Activated T-cell treated with anti-CD3 and anti-CD28 coated beads, Interleukin-2, amount 50 U/mL, for 4 hours (primary cell): ENCODE measurements around the gene PRDM1. TPM values are rescaled to one million over a fixed set of nuclear protein-coding genes. Genes with fewer than 3 reads are reported as not detected.

Source experiments
- ATAC-seq, 2 donors: fragments of 200-7000 bp; cut with Tn5 transposase; one replicate each; pipeline ENCODE4 v1.10.0; 2021
- DNase-seq: peaks from one replicate; pipeline ENCODE4 v3.0.0-alpha.2; 2020
- H3K27me3 Mint-ChIP-seq: one replicate; pipeline ENCODE4 v1.8.0; 2021; ENCODE audit warnings: low read depth, mixed read lengths
- H3K36me3 Mint-ChIP-seq: one replicate; pipeline ENCODE4 v1.8.0; 2022; ENCODE audit warnings: mixed read lengths; ENCODE audit not compliant: insufficient read depth
- H3K4me1 Mint-ChIP-seq: one replicate; pipeline ENCODE4 v1.8.0; 2021; ENCODE audit warnings: low read depth, mixed read lengths
- H3K4me3 Mint-ChIP-seq: one replicate; pipeline ENCODE4 v1.8.0; 2021; ENCODE audit warnings: mild to moderate bottlenecking, moderate library complexity, mixed read lengths
- H3K9me3 Mint-ChIP-seq: one replicate; pipeline ENCODE4 v1.8.0; 2021; ENCODE audit warnings: mixed read lengths
- total RNA-seq, 3 donors: library from RNA; stranded (reverse); gene quantifications; one replicate each; pipeline ENCODE4 v1.2.1, GENCODE V29; 2021

The PRDM1 gene
- total RNA-seq, 3 donors from 2014 or later, result 43.7 to 96.9 (median 86.0) TPM

DNA sequence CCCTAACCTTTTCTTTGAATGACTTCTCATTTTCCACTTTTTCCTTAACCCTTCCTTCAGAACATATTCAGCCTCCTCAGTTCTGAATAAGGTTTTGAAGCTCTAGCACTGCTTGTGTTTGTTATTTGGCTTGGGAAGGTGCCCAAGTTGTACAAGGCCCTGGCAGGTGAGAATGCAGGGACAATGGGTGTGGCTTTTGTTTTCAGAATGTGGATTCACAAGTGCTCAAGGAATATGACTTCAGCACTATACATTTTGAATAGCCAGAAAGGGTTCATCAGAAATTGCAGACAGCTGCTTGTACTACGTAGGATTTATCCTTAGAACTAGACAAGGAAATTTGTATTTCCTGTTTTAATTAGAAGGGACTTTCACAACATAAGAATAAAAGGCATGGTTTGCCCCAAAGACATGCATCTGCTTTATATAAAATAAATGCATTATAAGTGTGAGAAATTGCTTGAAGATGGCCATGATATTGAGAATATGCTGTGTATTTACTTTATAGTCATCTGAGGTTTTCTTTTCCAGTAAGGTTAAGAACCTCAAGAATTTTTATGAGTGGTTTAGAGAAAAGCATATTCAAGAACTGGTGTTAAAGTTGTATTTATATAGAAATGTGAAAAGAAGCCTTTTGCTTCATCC, 29.3 kb upstream of the PRDM1 start:
- H3K9me3 Mint-ChIP-seq, result no peaks in the 10 kb centered on the region
- ATAC-seq, result no peak
- peak overlapping the region; percentile 51 for H3K4me3 Mint-ChIP-seq
- H3K27me3 Mint-ChIP-seq, result no peaks in the 10 kb centered on the region
- no peak for DNase-seq
- H3K4me1 Mint-ChIP-seq, result peaks cover 24% of the 10 kb centered on the region
- H3K36me3 Mint-ChIP-seq, result no peaks in the 10 kb centered on the region

DNA sequence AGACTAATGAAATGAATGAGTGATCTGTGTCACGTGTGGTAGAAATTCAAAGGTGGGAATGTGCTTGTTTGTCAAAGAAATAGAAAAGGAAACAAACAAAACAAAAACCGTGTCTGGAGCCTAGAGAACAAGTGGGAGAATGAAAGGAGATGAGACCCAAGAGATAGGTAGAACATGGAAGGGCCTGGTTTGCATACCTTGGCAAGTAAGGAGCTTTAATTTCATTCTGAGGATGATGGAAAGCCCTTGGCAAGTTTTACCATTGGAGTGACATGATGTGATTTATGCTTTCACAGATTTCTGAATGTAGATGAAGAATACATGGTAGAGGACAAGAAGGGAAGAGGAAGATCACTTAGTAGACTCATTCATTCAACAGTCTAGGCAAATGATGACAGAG, 26.8 kb upstream of the PRDM1 start:
- no peaks in the 10 kb centered on the region for H3K27me3 Mint-ChIP-seq
- no peaks in the 10 kb centered on the region for H3K9me3 Mint-ChIP-seq
- H3K36me3 Mint-ChIP-seq, result no peaks in the 10 kb centered on the region
- DNase-seq (no peak), ATAC-seq (no peak)
- no peak overlapping the region for H3K4me3 Mint-ChIP-seq
- H3K4me1 Mint-ChIP-seq, result peaks cover 24% of the 10 kb centered on the region

DNA sequence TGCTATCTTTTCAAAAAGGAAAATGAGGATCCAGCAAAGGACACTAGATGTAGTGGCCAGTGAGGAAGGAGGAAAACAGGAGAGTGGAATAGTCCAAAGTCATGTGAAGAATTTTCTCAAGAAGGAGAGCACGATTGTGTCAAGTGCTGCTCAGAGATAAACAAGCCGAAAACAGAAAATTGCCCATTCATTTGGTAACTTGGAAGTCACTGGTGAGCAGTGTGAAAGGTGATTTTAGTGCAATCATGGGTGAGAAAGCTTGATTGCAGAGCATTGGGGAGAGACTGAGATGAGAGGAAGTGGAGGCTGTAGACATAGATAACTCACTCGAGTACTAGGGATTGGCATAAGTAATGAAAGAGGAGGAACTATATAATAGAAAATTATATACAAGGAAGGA, 26.0 kb upstream of the PRDM1 start:
- H3K27me3 Mint-ChIP-seq, result no peaks in the 10 kb centered on the region
- ATAC-seq (no peak), DNase-seq (no peak)
- no peaks in the 10 kb centered on the region for H3K9me3 Mint-ChIP-seq
- H3K4me3 Mint-ChIP-seq, result no peak overlapping the region
- no peaks in the 10 kb centered on the region for H3K36me3 Mint-ChIP-seq
- peaks cover 23% of the 10 kb centered on the region for H3K4me1 Mint-ChIP-seq

DNA sequence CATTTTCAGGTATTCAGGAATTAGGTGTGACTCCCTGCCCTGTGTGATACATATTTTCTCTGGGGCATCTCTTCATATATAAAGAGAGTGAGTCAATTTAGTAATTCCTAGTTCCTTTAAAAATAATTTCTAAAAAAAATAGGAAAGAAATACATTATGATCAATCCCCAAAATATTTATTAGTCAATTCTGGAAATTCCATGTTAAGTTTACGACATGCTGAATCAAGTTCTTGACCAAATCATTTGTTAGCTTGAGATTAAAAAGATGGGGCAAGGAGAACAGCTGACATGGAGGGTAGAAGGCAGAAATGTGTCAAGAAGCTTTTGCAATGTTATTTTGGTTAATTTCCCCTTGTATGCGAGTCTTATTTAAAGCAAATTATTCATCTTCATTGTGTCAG, 22.7 kb upstream of the PRDM1 start:
- no peak for DNase-seq
- Mint-ChIP-seq H3K4me1 (no peaks in the 10 kb centered on the region), H3K4me3 (no peak overlapping the region), H3K36me3 (no peaks in the 10 kb centered on the region), H3K27me3 (no peaks in the 10 kb centered on the region), H3K9me3 (no peaks in the 10 kb centered on the region)
- no peak for ATAC-seq

DNA sequence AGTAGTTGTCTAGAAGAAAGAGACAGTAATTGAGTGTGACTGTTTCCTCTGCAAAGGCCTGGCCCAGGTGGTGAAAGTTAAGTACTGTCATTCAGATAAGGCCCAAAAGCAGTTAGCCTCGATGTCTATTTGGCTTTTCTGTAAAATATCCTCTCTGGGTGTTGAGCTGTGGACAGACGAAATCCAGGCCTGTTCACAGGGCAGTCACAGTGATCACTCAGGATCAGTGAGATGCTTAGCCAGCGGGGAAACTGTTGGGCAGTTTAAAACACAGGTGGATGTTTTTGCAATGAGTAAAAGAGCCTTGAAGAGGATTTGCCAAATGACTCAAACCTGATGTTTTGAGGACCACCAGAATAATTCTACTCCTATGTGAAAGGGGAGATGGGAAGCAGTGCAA, 22.0 kb upstream of the PRDM1 start:
- Mint-ChIP-seq H3K9me3 (no peaks in the 10 kb centered on the region), H3K36me3 (no peaks in the 10 kb centered on the region), H3K27me3 (no peaks in the 10 kb centered on the region), H3K4me1 (no peaks in the 10 kb centered on the region), H3K4me3 (no peak overlapping the region)
- no peak for ATAC-seq
- DNase-seq, result no peak

DNA sequence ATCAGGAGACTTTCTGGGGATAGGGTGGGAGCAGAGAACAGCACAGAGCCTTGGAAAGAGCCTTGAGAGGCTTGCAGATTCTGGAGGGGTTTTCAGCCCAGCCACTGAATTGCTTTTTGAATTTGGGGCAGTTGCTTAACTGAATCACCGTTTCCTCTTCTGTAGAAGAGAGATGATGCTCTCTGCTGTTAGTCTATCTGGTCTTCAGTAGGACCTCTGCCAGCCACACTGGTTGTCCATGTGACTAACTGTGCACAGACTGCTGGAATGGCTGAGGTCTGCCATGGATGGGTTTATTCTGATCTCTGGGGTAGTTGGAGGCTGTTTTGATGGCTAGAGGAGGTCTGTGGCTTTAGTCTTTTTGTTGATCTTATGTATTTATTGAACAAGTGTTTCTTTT, 21.4 kb upstream of the PRDM1 start:
- H3K27me3 Mint-ChIP-seq, result no peaks in the 10 kb centered on the region
- H3K36me3 Mint-ChIP-seq, result no peaks in the 10 kb centered on the region
- H3K4me1 Mint-ChIP-seq, result no peaks in the 10 kb centered on the region
- no peak overlapping the region for H3K4me3 Mint-ChIP-seq
- no peaks in the 10 kb centered on the region for H3K9me3 Mint-ChIP-seq
- DNase-seq, result no peak
- no peak for ATAC-seq

DNA sequence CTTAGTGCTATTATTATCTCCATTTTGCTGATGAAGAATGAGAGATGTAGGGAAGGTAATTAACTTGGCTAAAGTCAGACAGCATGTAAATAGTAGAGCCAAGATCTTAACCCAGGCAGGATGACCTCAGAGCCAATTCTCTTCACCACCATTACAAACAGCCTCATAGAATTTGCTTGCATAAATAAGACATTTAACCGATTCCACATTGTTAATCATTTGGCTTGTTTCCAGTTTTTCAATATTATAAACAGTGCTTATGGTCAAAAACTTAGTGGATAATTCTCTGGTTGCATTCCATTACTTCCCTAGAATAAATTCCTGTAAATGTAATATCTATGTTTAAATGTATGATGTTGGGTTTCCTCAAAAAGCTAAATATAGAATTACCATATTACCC, 19.1 kb upstream of the PRDM1 start:
- ATAC-seq, result no peak
- DNase-seq, result no peak
- Mint-ChIP-seq H3K36me3 (no peaks in the 10 kb centered on the region), H3K4me1 (no peaks in the 10 kb centered on the region), H3K27me3 (no peaks in the 10 kb centered on the region), H3K9me3 (no peaks in the 10 kb centered on the region), H3K4me3 (no peak overlapping the region)

DNA sequence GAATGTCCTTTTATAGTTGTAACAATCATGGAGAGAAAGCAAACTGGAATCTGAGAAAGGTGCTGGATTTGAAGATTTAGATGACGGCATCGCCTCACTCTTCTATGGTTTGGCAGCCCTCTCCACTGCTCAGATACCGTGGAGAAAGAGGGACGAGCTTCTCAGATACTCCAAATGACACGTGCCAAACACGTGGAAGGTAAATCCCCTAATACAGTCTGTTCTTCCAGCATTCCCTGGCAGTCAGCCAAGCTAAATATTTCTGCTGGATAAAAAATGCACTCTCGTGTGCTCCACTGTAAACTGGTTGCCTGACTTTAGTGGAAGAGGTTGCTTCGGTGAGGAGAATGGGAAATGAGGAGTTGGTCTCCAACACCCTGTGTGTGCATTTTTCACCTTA, 16.7 kb upstream of the PRDM1 start:
- Mint-ChIP-seq H3K27me3 (no peaks in the 10 kb centered on the region), H3K4me1 (no peaks in the 10 kb centered on the region), H3K36me3 (no peaks in the 10 kb centered on the region), H3K4me3 (no peak overlapping the region), H3K9me3 (no peaks in the 10 kb centered on the region)
- ATAC-seq (no peak), DNase-seq (no peak)

DNA sequence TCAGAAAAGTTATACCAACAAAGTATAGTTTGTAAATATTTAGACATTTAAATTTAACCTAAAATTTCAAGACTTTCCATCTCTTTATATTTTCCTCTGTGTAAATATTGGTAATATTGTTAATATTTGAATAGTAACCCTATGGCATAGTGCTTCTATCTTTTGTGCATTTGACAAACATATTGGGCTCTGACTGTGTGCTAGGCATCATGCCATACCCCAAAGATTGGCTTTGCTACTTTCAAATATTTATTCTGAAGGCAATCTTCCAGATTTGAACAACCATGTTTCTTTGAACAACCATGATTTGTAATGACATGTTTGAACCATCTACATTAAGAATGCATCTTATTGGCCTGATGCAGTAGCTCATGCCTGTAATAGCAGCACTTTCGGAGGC, 15.5 kb upstream of the PRDM1 start:
- no peaks in the 10 kb centered on the region for H3K9me3 Mint-ChIP-seq
- H3K36me3 Mint-ChIP-seq, result no peaks in the 10 kb centered on the region
- ATAC-seq (no peak), DNase-seq (no peak)
- no peaks in the 10 kb centered on the region for H3K27me3 Mint-ChIP-seq
- H3K4me3 Mint-ChIP-seq, result no peak overlapping the region
- no peaks in the 10 kb centered on the region for H3K4me1 Mint-ChIP-seq

DNA sequence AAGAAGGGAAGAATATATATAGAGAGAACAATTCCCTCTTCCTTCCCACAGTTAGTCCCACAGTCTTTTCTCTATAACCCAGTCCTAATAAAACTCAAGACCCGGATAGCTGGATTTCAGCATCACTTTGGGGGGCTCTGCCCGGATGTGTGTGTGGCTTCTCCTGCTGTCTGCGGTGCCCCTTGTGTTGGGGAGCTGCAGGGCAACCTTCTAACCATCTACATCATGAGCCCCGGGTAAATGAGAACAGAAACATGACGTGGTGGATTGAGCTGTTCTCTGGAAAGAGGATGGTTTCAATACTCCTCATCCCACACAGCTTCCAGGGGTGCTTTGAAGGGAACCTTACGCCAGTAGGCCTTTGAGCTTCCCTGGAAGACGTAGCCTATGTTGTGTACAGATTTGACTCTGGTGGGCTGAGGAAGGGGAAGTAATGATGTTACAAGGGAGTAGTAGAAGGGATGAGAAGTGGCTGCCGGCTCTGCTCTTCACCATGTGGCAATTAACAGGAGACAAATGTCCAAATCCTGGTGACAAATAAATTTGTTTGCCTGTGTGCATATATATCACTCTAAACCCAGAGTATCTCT, 13.5 kb upstream of the PRDM1 start:
- Mint-ChIP-seq H3K4me1 (no peaks in the 10 kb centered on the region), H3K27me3 (no peaks in the 10 kb centered on the region), H3K9me3 (no peaks in the 10 kb centered on the region), H3K4me3 (no peak overlapping the region), H3K36me3 (no peaks in the 10 kb centered on the region)
- ATAC-seq (no peak), DNase-seq (no peak)

DNA sequence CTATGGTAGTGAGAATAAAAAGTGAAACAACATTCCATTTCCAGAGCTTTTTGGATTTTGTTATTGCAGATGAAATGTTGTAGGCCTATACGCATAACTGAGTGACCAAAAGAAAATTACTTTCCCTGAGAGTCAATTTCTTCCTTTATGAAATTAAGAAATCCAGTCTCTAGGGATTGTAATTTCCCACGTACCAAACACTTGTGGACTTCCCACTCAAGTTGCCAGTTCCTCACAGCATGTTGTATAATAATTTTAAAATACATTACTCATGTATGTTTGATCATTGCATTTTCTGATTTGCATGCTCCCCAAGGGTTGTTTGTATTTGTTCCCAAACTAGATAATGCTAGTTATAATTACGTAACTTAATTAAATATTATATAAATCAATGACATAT, 12.0 kb upstream of the PRDM1 start:
- H3K27me3 Mint-ChIP-seq, result no peaks in the 10 kb centered on the region
- DNase-seq (no peak), ATAC-seq (no peak)
- H3K4me3 Mint-ChIP-seq, result no peak overlapping the region
- no peaks in the 10 kb centered on the region for H3K4me1 Mint-ChIP-seq
- H3K36me3 Mint-ChIP-seq, result no peaks in the 10 kb centered on the region
- H3K9me3 Mint-ChIP-seq, result no peaks in the 10 kb centered on the region

DNA sequence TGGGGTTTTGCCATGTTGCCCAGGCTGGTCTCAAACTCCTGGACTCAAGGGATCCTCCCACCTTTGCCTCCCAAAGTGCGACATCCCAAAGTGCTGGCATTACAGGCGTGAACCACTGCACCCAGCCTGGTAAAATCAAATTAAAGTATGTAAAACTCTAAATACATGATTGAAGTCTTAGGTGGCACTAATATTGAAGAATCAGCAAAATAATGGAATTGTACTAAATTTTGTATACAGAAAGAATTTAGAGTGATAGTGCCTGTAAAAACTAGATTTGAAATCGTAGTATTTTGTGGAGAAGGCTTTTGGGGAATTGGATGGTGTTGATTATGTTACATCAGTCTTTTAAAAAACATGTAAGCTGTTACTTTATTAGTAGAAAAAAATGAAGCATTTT, 10.0 kb upstream of the PRDM1 start:
- no peaks in the 10 kb centered on the region for H3K36me3 Mint-ChIP-seq
- DNase-seq, result no peak
- no peaks in the 10 kb centered on the region for H3K4me1 Mint-ChIP-seq
- H3K4me3 Mint-ChIP-seq, result no peak overlapping the region
- no peaks in the 10 kb centered on the region for H3K9me3 Mint-ChIP-seq
- no peak for ATAC-seq
- no peaks in the 10 kb centered on the region for H3K27me3 Mint-ChIP-seq

DNA sequence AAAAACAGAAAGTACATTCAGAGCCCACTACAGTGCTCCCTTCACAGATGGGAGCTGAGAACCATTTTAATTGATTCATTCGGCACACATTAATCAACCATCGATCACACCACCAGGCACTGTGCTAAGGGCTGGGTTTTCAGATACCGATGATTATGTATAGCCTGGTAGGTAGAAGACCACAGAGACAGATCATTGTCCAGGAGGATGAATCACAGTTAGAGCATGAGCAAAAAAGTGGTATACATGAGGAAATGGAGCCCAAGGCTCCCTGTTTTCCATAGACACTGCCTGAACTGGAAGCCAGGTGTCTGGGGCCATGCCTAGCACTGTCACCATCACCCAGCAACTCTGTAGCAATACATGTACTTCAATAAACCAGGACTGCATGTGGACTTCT, 9.0 kb upstream of the PRDM1 start:
- DNase-seq (no peak), ATAC-seq (no peak)
- Mint-ChIP-seq H3K36me3 (no peaks in the 10 kb centered on the region), H3K9me3 (no peaks in the 10 kb centered on the region), H3K4me3 (no peak overlapping the region), H3K27me3 (no peaks in the 10 kb centered on the region), H3K4me1 (peaks cover 5% of the 10 kb centered on the region)

DNA sequence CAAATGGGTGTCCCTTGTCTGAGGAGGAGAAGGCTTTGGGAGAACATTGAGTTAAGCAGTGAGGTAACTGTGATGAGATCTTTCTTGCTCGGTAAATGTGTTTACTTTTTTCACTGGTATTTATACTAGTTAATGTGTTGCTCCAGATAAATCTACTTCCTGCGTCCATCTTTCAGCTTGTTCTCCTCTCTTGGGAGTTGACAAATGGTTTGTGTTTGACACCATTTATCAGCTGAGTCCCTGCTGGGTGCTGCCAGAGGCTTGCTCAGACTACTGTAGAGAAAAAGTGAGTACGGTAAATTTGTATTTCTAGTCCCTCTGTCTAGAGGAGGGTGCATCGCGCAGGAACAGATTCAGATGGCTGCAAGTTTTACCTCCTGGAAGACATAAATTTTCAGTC, 8.3 kb upstream of the PRDM1 start:
- H3K27me3 Mint-ChIP-seq, result no peaks in the 10 kb centered on the region
- peaks cover 11% of the 10 kb centered on the region for H3K4me1 Mint-ChIP-seq
- H3K4me3 Mint-ChIP-seq, result no peak overlapping the region
- ATAC-seq (no peak), DNase-seq (no peak)
- H3K36me3 Mint-ChIP-seq, result no peaks in the 10 kb centered on the region
- H3K9me3 Mint-ChIP-seq, result no peaks in the 10 kb centered on the region

DNA sequence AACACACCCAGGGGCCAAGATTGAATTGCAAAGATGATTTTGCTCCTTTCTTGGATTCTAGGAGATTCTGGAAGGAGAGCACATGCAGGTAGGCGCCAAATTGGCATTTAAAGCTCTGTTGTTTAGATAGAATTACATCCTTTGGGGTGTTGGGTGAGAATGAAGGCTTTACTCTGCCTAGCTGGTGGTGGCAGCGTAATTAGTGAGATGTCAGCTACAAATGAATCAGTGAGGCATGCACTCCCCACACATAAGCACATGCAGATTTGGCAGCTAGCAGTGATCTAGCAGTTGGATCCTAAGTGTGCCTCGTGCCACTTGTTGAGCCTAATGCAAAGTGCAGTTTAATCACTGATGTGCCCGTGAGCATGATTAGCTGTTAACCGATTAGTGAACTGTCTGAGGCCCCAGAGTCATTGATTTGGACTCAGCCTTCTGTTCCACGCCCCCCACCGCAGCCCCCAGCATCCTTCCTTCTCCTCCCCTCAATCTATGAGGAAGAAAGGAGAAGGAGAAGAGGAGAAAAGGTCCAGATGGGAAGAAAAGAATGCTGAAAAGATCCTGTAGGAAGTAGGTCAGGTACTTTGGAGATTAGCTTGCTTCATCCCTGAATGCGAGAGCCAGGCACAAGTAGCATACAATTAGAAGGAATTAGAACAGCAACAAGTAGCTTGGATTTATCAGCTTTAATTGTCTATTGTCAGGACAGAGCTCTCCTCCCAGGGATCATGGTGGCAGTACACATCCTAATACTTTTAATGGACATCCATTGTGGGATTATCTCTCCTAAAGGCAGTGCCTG, 6.0 kb upstream of the PRDM1 start:
- Mint-ChIP-seq H3K4me3 (no peak overlapping the region), H3K36me3 (no peaks in the 10 kb centered on the region), H3K27me3 (no peaks in the 10 kb centered on the region), H3K9me3 (no peaks in the 10 kb centered on the region), H3K4me1 (peaks cover 33% of the 10 kb centered on the region)
- DNase-seq (no peak), ATAC-seq (no peak)
